Fibroblast of lung (primary cell): Measurements from ENCODE around the gene TMEM163. TPM values are rescaled to one million over a fixed set of nuclear protein-coding genes. Genes with fewer than 3 reads are reported as not detected.
"Not testable (repeated sequence)": the region's sequence is repeated elsewhere in the genome, so short reads cannot be mapped to it uniquely, and the experiment has no call there.

Source experiments
- DNase-seq, 2 donors: peaks; one replicate each; pipeline versions ENCODE4 v3.0.0 to v3.0.0-alpha.2; 2010; ENCODE audit warnings: low read depth in 2 of 2
- H2AFZ ChIP-seq: 2 replicates; pipeline ENCODE4 v1.5.1; 2012; ENCODE audit warnings: low read length, control low read depth, inconsistent platforms
- H3K27ac ChIP-seq: 2 replicates; pipeline ENCODE4 v1.5.1; 2011; ENCODE audit warnings: low read length, control low read depth; ENCODE audit not compliant: insufficient read depth
- H3K27me3 ChIP-seq: 2 replicates; pipeline ENCODE4 v1.5.1; 2011; ENCODE audit warnings: mild to moderate bottlenecking, low read length; ENCODE audit not compliant: control insufficient read depth, insufficient read depth
- H3K36me3 ChIP-seq: 2 replicates; pipeline ENCODE4 v1.5.1; 2011; ENCODE audit warnings: low read length; ENCODE audit not compliant: control insufficient read depth, insufficient read depth
- H3K4me1 ChIP-seq: 2 replicates; pipeline ENCODE4 v1.5.1; 2011; ENCODE audit warnings: low read length; ENCODE audit not compliant: control insufficient read depth, insufficient read depth; ENCODE audit errors: extremely low read depth
- H3K4me2 ChIP-seq: 2 replicates; pipeline ENCODE4 v1.5.1; 2011; ENCODE audit warnings: low read length, control low read depth; ENCODE audit not compliant: insufficient read depth; ENCODE audit errors: extremely low read depth
- H3K4me3 ChIP-seq, 4 experiments: fragments of 200-600 bp in 1 of 4; sonication (generic) in 1 of 4; replicated peaks in 1 of 4; 2 replicates each; pipeline ENCODE4 v1.5.1; 2011 to 2016; ENCODE audit warnings: low read length in 4 of 4, low read depth in 3 of 4, mild to moderate bottlenecking in 3 of 4, control low read depth in 2 of 4, inconsistent platforms in 1 of 4, mixed read lengths in 1 of 4; ENCODE audit not compliant: insufficient read depth in 1 of 4; ENCODE audit errors: control extremely low read depth in 1 of 4
- H3K79me2 ChIP-seq: 2 replicates; pipeline ENCODE4 v1.5.1; 2012; ENCODE audit warnings: mild to moderate bottlenecking, low read length, inconsistent platforms; ENCODE audit not compliant: control insufficient read depth, insufficient read depth
- H3K9ac ChIP-seq: 2 replicates; pipeline ENCODE4 v1.5.1; 2011; ENCODE audit warnings: mild to moderate bottlenecking, low read length, control low read depth; ENCODE audit not compliant: insufficient read depth
- H3K9me3 ChIP-seq: 2 replicates; pipeline ENCODE4 v1.5.1; 2012; ENCODE audit warnings: low read depth, low read length; ENCODE audit not compliant: control insufficient read depth, insufficient read depth
- H4K20me1 ChIP-seq: 2 replicates; pipeline ENCODE4 v1.5.1; 2011; ENCODE audit warnings: low read length; ENCODE audit not compliant: control insufficient read depth, insufficient read depth; ENCODE audit errors: extremely low read depth
- EZH2 ChIP-seq: IDR thresholded peaks from 2 replicates; pipeline ENCODE4 v1.5.1; 2012; ENCODE audit warnings: low read length, control low read depth, mild to moderate bottlenecking; ENCODE audit errors: missing control alignments
- polyA plus RNA-seq, 2 donors: library from polyadenylated mRNA; depleted of rRNA in 1 of 2; stranded (reverse) in 1 of 2; unstranded in 1 of 2; fragments of >200 nt; gene quantifications; 2 replicates each; pipeline ENCODE4 v1.2.1, GENCODE V29; 2011 to 2012; ENCODE audit warnings: missing spikeins in 1 of 2
- total RNA-seq: library from RNA; depleted of rRNA; stranded (reverse); fragments of >200 nt; gene quantifications from 2 replicates; pipeline ENCODE4 v1.2.1, GENCODE V29; 2014
- TF ChIP-seq, protein P1 (sequence below), 2 donors: IDR thresholded peaks in 1 of 2; conservative IDR thresholded peaks in 1 of 2; 1 replicate in 1 of 2; 2 replicates in 1 of 2; pipeline ENCODE4 v1.5.1; 2011 to 2012; ENCODE audit warnings: low read length in 2 of 2, control low read depth in 1 of 2, inconsistent platforms in 1 of 2, low read depth in 1 of 2, mild to moderate bottlenecking in 1 of 2

Gene TMEM163
- total and polyA plus RNA-seq, 2 donors (not counting 1 experiment from before 2014, with no cell fraction given): under 0.01 to 0.03 TPM

DNA sequence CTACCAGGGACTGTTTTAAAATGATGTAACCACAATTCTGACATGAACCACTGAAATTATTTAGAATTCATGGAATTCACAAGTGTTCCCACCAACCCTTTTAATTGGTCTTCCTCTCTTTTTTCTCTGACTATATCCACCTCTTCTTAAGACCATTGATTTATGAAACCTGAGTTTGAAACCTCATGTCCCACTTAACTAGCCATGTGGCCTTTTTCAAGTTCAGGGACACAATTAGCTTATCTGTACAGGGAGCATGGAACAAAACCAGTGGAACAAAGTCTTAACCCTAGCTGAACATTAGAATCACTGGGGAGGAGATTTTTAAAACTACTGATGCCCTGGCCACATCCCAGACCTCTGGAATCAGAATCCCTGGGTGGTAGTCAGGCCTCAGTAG lies 41.6 kb upstream of the TMEM163 start:
- Histone ChIP-seq H2AFZ (no peak overlapping the region), H4K20me1 (no peaks in the 10 kb centered on the region), H3K9me3 (no peaks in the 10 kb centered on the region), H3K9ac (no peak overlapping the region), H3K4me3 (no peak overlapping the region), H3K36me3 (no peaks in the 10 kb centered on the region), H3K4me2 (no peak overlapping the region), H3K27ac (no peak overlapping the region), H3K79me2 (no peaks in the 10 kb centered on the region), H3K4me1 (no peaks in the 10 kb centered on the region), H3K27me3 (no peaks in the 10 kb centered on the region)
- no peak for TF ChIP-seq EZH2
- no peak for DNase-seq

DNA sequence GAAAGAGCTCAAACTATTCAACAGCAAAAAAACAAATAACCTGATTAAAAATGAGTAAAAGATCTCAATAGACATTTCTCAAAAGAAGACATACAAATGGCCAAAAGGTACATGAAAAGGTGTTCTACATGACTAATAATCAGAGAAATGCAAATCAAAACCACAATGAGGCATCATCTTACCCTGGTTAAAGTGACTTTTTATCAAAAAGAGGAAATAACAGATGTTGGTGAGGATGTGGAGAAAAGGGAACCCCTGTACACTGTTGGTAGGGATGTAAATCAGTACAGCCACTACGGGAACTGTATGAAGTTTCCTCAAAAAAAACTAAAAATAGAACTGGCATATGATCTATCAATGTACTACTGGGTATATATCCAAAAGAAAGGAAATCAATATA lies 39.8 kb upstream of the TMEM163 start:
- no peak for DNase-seq
- Histone ChIP-seq H2AFZ (no peak overlapping the region), H4K20me1 (no peaks in the 10 kb centered on the region), H3K9me3 (no peaks in the 10 kb centered on the region), H3K36me3 (no peaks in the 10 kb centered on the region), H3K4me2 (no peak overlapping the region), H3K79me2 (no peaks in the 10 kb centered on the region), H3K4me1 (no peaks in the 10 kb centered on the region), H3K9ac (no peak overlapping the region), H3K4me3 (no peak overlapping the region), H3K27me3 (no peaks in the 10 kb centered on the region), H3K27ac (no peak overlapping the region)
- no peak for TF ChIP-seq EZH2
- TF ChIP-seq, protein P1, sequence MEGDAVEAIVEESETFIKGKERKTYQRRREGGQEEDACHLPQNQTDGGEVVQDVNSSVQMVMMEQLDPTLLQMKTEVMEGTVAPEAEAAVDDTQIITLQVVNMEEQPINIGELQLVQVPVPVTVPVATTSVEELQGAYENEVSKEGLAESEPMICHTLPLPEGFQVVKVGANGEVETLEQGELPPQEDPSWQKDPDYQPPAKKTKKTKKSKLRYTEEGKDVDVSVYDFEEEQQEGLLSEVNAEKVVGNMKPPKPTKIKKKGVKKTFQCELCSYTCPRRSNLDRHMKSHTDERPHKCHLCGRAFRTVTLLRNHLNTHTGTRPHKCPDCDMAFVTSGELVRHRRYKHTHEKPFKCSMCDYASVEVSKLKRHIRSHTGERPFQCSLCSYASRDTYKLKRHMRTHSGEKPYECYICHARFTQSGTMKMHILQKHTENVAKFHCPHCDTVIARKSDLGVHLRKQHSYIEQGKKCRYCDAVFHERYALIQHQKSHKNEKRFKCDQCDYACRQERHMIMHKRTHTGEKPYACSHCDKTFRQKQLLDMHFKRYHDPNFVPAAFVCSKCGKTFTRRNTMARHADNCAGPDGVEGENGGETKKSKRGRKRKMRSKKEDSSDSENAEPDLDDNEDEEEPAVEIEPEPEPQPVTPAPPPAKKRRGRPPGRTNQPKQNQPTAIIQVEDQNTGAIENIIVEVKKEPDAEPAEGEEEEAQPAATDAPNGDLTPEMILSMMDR (conservative IDR thresholded peaks at IDR 0.05 in 1 of 2, IDR thresholded peaks at IDR 0.05 in 1 of 2; ENCODE audit: low read depth in 1 of 2, low read length in 2 of 2): no peak

DNA sequence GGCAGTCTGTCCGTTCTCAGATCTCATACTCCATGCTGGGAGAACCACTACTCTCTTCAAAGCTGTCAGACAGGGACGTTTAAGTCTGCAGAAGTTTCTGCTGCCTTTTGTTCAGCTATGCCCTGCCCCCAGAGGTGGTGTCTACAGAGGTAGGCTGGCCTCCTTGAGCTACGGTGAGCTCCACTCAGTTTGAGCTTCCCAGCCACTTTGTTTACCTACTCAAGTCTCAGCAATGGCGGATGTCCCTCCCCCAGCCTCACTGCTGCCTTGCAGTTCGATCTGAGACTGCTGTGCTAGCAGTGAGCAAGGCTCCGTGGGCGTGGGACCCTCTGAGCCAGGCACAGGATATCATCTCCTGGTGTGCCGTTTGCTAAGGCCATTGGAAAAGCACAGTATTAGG lies 33.2 kb upstream of the TMEM163 start:
- not testable (repeated sequence) for H3K36me3 ChIP-seq, DNase-seq, H3K27ac ChIP-seq, H3K79me2 ChIP-seq, H4K20me1 ChIP-seq, H2AFZ ChIP-seq, H3K4me3 ChIP-seq, H3K9me3 ChIP-seq, H3K4me2 ChIP-seq, H3K27me3 ChIP-seq, H3K4me1 ChIP-seq, H3K9ac ChIP-seq

DNA sequence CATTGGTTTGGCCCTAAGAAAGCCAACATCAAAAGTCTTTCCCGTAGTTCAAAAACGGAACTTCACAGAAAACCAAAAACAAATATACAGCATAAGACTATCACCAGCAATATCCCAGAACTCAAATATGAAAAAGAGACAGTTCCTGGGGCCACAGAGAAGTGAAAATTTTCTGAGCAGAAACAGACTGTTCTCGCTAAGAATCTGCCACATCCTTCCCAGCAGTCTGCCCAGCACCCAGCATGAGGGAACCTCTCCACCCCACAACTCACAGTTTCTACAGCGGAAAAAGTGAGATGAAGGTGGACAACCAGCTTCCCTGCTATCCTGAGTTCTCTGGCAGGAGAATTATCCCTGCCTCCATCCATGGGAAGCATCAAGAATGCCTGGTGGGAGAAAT lies 26.7 kb upstream of the TMEM163 start:
- no peak overlapping the region for H3K27ac ChIP-seq
- no peaks in the 10 kb centered on the region for H3K36me3 ChIP-seq
- no peaks in the 10 kb centered on the region for H3K9me3 ChIP-seq
- no peak for TF ChIP-seq EZH2
- TF ChIP-seq, protein P1 (conservative IDR thresholded peaks at IDR 0.05 in 1 of 2, IDR thresholded peaks at IDR 0.05 in 1 of 2; ENCODE audit: low read depth in 1 of 2, low read length in 2 of 2): no peak
- H3K9ac ChIP-seq: no peak overlapping the region
- DNase-seq: no peak
- H4K20me1 ChIP-seq: no peaks in the 10 kb centered on the region
- no peaks in the 10 kb centered on the region for H3K27me3 ChIP-seq
- H3K79me2 ChIP-seq: no peaks in the 10 kb centered on the region
- H3K4me1 ChIP-seq: no peaks in the 10 kb centered on the region
- H2AFZ ChIP-seq: no peak overlapping the region
- H3K4me2 ChIP-seq: no peak overlapping the region
- H3K4me3 ChIP-seq: no peak overlapping the region
